ENCODE results near the gene ZNF516. TPM values are rescaled to one million over a fixed set of nuclear protein-coding genes. Genes with fewer than 3 reads are reported as not detected.

Gene ZNF516
- total and polyA plus RNA-seq, 7 donors: 2.1 to 29.9 (median 24.3) TPM

DNA sequence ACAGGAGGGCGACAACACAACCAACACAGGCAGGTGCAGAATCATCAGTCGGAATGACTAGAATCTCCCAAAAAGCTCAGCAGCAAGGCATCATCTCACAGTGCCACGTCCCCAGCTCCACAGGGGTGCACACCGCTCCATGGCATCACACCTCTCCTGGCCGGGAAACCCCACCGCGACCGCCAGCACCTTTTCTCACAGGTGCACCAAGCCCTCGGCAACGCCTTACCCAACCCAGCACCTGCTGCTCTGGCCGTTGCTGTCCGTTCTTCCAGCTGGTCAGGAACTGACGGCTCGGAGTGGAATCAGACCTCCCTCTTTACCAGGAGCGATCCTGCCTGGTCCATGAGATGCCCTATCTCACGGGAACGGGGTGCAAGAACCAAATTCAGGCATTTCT is 61.3 kb downstream of the ZNF516 start:
- intact Hi-C loops (cut with DNase I): no loop called here
- TF ChIP-seq, protein P1, sequence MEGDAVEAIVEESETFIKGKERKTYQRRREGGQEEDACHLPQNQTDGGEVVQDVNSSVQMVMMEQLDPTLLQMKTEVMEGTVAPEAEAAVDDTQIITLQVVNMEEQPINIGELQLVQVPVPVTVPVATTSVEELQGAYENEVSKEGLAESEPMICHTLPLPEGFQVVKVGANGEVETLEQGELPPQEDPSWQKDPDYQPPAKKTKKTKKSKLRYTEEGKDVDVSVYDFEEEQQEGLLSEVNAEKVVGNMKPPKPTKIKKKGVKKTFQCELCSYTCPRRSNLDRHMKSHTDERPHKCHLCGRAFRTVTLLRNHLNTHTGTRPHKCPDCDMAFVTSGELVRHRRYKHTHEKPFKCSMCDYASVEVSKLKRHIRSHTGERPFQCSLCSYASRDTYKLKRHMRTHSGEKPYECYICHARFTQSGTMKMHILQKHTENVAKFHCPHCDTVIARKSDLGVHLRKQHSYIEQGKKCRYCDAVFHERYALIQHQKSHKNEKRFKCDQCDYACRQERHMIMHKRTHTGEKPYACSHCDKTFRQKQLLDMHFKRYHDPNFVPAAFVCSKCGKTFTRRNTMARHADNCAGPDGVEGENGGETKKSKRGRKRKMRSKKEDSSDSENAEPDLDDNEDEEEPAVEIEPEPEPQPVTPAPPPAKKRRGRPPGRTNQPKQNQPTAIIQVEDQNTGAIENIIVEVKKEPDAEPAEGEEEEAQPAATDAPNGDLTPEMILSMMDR (IDR thresholded peaks at IDR 0.05): no peak
- no peak for TF ChIP-seq POLR2A (IDR thresholded peaks at IDR 0.05)
- no peak for TF ChIP-seq POLR2AphosphoS5 (IDR thresholded peaks at IDR 0.05)
- no peak for TF ChIP-seq EP300 (IDR thresholded peaks at IDR 0.05)
- no peak overlapping the region for H3K27ac ChIP-seq
- no peak overlapping the region for H3K4me3 ChIP-seq
- H3K27me3 ChIP-seq: no peaks in the 10 kb centered on the region
- H3K36me3 ChIP-seq: peaks cover 0 to 12% (median 0%) of the 10 kb centered on the region in 4 donors
- H3K9me3 ChIP-seq: no peaks in the 10 kb centered on the region
- DNase-seq: peak; percentile 50
- 95% methylated on average over 17 of the region's 17 CpGs for WGBS, 2 donors
- H3K4me1 ChIP-seq: peaks cover 0 to 67% (median 38%) of the 10 kb centered on the region in 4 donors

DNA sequence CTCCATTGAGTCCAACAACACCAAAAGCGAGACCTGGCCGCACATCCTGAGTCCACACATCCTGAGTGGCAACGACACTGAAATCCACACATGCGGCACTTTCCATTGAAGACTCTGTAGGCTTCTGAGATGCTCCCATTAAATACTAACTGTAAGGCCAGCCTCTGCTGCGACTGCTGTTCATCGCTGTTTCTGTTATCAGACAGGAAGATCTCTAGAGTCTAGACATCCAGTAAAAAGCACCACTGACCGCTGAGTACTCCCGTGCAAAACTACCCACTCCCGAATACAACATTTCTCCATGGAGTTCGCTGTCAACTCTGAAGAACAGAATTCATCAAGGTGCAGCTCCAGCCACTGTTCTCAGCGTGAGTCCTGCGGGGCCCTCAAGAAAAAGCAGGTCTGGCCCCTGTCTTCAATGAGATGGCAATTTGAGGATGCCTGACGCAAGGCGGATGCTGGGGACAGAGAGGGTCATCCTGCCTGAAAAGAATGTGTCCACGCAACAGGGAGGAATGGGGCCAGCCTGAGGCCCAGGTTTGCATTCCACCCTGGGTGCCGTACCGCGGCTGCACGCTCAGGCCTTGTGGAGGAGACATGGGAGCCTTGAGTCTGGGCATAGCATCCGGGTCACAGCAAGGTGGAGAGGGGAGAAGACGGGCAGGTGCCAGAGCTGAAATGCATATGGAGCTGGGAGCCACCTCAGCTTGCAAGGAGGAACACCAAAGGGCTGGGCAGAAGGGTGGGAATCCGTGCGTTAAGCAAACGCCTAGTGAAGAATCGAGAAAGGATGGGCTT is 61.9 kb downstream of the ZNF516 start:
- no peak for TF ChIP-seq EP300 (IDR thresholded peaks at IDR 0.05)
- TF ChIP-seq, protein P1 (IDR thresholded peaks at IDR 0.05): no peak
- TF ChIP-seq POLR2AphosphoS5 (IDR thresholded peaks at IDR 0.05): no peak
- TF ChIP-seq POLR2A (IDR thresholded peaks at IDR 0.05): no peak
- Histone ChIP-seq H3K27me3 (no peaks in the 10 kb centered on the region), H3K27ac (no peak overlapping the region), H3K9me3 (no peaks in the 10 kb centered on the region), H3K4me1 (peaks cover 0 to 67% (median 44%) of the 10 kb centered on the region in 4 donors), H3K36me3 (peaks cover 0 to 12% (median 0%) of the 10 kb centered on the region in 4 donors), H3K4me3 (no peak overlapping the region)
- intact Hi-C loops (cut with DNase I): no loop called here
- peak; percentile 47 for DNase-seq
- 97% methylated on average over 25 of the region's 25 CpGs for WGBS, 2 donors

DNA sequence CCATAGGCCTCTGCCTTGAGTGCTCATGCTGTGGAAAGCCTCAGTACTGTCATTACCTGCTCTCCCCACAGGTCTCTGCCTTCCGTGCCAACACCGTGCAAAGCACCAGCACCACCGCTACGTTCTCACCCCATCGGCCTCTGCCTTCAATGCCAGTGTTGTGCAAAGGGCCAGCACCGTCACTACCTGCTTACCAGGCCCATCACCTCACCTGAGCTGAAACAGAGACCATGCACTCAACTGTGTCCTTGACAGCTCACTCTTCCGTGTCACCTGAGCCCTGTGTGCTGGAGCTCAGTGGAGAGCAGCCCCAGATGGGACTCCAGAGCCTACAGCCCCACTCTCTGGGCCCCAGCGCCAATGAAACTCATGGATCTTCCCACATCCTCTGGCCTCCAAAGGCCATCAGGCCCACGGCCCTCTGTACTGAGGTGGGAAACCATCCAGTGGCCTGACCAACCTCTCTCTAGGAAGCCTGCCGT is 62.7 kb downstream of the ZNF516 start:
- peaks cover 0 to 61% (median 43%) of the 10 kb centered on the region in 4 donors for H3K4me1 ChIP-seq
- no peak overlapping the region for H3K27ac ChIP-seq
- TF ChIP-seq, protein P1 (IDR thresholded peaks at IDR 0.05): no peak
- TF ChIP-seq POLR2AphosphoS5 (IDR thresholded peaks at IDR 0.05) (no peak), POLR2A (IDR thresholded peaks at IDR 0.05) (no peak), EP300 (IDR thresholded peaks at IDR 0.05) (no peak)
- intact Hi-C loops (cut with DNase I): no loop called here
- H3K27me3 ChIP-seq: no peaks in the 10 kb centered on the region
- peaks cover 0 to 12% (median 0%) of the 10 kb centered on the region in 4 donors for H3K36me3 ChIP-seq
- no peaks in the 10 kb centered on the region for H3K9me3 ChIP-seq
- no peak overlapping the region for H3K4me3 ChIP-seq
- 95 to 96% methylated on average over 10 of the region's 10 CpGs for WGBS, 2 donors
- no peak for DNase-seq

DNA sequence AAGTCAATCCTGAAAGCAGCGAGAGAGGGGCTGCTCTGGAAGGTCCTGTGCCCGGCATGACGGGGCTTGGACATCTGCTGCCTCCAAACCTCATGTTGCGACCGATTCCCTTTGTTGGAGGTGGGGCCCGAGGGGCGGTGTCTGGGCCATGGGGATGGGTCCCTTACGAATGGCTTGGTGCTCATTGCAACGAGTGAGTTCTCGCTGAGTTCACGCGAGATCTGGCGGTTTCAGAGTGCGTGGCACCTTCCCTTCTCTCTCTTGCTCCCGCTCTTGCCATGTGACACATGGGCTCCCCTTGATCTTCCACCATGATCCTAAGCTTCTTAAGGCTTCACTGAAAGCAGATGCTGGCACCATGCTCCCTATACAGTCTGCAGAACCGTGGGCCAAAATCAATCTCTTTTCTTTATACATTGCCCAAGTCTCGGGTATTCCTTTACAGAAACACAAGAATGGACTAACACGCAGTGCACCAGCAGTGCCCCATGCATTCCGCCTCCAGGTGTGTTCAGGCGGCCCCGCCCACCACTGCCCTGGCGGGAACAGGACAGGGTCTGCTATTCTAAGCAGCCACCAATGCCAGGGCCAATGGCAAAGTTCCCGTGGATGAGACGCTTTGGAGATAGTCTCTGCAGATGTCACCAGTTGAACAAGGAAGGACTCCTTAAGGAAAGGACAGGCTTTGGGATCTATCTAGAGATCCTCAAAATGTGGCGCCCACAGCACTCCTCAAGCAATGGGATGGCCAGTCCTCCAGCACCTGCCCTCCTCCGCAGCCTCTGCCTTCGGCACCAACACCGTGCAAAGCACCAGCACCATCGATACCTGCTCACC is 63.4 kb downstream of the ZNF516 start:
- no peaks in the 10 kb centered on the region for H3K9me3 ChIP-seq
- H3K27me3 ChIP-seq: no peaks in the 10 kb centered on the region
- no peak overlapping the region for H3K4me3 ChIP-seq
- 95 to 97% methylated on average over 29 of the region's 29 CpGs for WGBS, 2 donors
- DNase-seq: peak; percentile 48
- TF ChIP-seq POLR2AphosphoS5 (IDR thresholded peaks at IDR 0.05) (no peak), POLR2A (IDR thresholded peaks at IDR 0.05) (no peak), EP300 (IDR thresholded peaks at IDR 0.05) (no peak)
- TF ChIP-seq, protein P1 (IDR thresholded peaks at IDR 0.05): no peak
- H3K36me3 ChIP-seq: peaks cover 0 to 12% (median 0%) of the 10 kb centered on the region in 4 donors
- H3K27ac ChIP-seq: no peak overlapping the region
- intact Hi-C loops (cut with DNase I): no loop called here
- peaks cover 0 to 57% (median 37%) of the 10 kb centered on the region in 4 donors for H3K4me1 ChIP-seq

Measured in sigmoid colon (tissue), 7 donors.